ENCODE results near the gene MRFAP1.

Gene MRFAP1

DNA sequence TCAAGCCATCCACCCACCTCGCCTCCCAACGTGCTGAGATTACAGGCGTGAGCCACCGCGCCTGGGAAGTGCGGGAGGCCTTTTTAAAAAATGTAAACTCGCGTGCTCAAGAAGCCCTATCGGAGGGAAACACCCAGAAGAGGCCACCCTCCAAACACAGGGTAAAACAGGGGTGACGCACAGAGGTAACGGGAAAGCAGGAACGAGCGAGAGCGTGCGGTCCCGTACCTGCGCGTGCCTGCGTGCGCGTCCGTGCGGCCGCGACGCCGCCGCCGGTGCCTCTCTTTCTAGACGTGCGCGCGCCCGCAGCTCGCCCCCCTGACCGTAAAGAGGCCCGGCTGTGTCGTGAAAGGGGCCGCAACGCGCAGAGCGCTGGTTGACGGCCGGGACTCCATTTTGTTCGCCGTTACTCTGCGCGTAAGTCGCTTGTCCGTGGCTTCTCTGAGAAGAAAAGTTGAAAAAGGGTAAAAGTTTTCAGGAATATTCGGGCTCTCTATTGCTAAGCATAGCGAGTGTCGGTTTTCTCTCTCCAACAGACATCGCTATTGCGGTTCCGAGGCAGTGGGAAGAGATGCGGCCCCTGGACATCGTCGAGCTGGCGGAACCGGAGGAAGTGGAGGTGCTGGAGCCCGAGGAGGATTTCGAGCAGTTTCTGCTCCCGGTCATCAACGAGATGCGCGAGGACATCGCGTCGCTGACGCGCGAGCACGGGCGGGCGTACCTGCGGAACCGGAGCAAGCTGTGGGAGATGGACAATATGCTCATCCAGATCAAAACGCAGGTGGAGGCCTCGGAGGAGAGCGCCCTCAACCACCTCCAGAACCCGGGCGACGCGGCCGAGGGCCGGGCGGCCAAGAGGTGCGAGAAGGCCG is at the start of gene MRFAP1:
Gene MRFAP1, plus strand, starts transcription at position 394 of the 872 bp plus-strand sequence. Its CDS starts 178 bp downstream, at position 572.
- DNase-seq (ENCODE audit: low read depth), result peak; percentile 74

- no peak for DNase-seq (ENCODE audit: low read depth)
Measured at GRCh38 chr4:6591313-6591712, 49.2 kb upstream of the MRFAP1 start.

DNA sequence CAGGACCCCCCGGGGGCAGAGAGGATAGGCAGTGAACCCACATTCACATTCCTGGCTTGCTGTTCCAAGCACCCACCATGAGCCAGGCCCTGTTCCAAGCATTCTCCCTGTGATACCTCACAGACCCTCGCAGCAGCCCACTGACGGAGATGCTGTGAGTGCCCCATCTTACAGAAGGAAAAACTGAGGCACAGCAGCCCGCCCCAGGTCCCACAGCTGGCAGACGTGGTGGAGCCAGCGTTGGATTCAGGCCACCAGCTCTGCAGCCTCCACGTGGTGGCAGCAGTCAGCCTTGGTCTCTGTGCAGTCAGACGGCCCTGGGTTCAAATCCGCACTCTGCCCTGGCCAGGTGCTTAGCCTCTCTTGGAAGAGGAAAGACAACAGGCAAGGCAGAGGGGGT is 48.7 kb upstream of the MRFAP1 start:
- DNase-seq (ENCODE audit: low read depth), result no peak

DNA sequence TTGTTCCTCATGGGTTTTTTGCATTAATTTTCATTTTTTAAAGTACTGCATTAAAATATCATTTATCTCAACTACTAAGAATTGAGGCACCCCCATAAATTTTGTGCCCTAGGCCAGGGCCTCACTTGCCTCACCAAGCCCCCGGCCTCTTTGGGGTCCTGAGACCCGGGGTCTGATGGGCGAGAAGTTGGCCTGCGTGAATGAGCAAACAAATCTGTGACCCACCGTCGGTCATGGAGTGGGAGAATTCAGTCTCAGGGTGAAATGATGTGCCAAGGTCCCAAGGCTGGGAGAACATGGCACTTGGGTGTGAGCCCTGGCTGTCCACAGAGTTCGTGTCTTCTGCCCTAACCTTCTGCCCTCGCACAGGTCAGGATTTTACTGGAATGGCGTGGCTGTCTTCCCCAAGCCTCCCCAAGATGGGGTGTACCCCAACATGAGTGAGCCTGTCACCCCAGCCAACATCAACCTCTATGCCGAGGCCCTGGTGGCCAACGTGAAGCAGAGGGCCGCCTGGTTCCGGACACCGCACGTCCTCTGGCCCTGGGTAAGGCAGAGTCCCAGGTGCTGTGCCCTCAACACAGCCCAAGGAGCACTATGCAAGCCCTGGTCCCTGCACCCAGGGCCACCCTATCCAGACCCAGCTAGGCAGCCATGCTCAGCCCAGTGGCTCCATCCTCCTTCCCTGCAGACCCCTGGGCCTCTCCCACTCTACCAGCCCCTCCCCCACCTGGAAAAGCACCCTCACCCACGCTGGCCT is 47.5 kb upstream of the MRFAP1 start:
- DNase-seq (ENCODE audit: low read depth), result no peak

- DNase-seq (ENCODE audit: low read depth), result no peak
Measured at GRCh38 chr4:6594341-6594740, 46.1 kb upstream of the MRFAP1 start.

DNA sequence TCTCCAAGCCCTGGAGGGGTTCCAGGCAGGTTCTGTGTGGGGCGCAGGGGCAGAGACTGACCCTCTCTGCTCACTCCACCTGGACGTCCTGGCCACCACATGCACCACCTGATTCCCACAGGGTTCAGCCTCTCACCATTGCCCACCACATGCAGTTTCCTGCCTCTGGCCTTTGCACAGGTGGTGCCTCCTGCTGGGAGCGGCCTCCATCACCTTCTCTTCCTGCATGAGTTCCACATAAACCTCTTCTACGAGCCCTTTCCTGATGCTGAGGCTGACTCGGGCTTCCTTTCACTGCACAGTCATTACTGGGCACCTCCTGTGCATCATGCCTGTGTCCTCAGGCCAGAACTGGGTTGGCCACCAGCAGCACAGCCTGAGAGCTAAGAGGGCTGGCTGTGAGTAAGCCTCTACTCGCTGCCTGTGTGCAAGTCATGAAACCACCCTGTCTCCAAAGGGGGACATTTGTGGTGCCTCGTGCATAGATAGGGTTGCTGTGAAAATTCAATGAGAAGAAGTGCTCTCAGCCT is 45.6 kb upstream of the MRFAP1 start:
- no peak for DNase-seq (ENCODE audit: low read depth)

GRCh38 chr4:6595897-6596537 is 44.5 kb upstream of the MRFAP1 start:
- DNase-seq (ENCODE audit: low read depth), result no peak

GRCh38 chr4:6596948-6597347 is 43.5 kb upstream of the MRFAP1 start:
- DNase-seq (ENCODE audit: low read depth), result no peak

- DNase-seq (ENCODE audit: low read depth), result no peak
Measured at GRCh38 chr4:6598127-6598526, 42.4 kb upstream of the MRFAP1 start.

GRCh38 chr4:6598641-6599040 is 41.8 kb upstream of the MRFAP1 start:
- DNase-seq (ENCODE audit: low read depth), result no peak

DNA sequence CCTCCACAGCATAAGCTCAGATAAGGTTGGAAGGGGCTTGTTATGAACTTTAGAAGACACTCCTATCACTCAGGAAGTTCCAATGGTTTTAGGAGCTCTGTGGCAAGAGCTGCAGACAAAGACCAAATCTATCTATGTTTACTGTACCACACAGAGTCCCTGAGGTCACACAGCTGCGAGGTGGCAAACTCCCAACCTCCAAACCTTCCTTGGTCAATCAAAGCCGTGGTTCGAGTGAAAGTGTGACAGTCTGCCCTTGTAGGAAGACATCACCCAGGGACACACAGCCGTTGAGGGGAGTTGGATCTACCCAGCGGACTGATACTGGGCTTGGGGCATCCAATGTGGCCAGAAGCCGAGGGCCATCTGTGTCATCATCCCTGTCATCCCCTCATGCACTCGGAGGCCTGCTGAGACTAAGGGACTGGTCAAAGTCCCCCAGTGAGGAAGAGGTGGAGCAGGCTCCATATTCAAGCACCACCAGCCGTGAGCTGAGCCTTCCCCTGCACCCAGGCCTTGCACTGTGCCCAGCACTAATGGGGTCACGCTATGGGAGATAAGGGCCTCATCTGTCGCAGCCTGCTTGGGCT is 38.7 kb upstream of the MRFAP1 start:
- no peak for DNase-seq (ENCODE audit: low read depth)

- DNase-seq (ENCODE audit: low read depth), result no peak
Measured at GRCh38 chr4:6602289-6602688, 38.2 kb upstream of the MRFAP1 start.

DNA sequence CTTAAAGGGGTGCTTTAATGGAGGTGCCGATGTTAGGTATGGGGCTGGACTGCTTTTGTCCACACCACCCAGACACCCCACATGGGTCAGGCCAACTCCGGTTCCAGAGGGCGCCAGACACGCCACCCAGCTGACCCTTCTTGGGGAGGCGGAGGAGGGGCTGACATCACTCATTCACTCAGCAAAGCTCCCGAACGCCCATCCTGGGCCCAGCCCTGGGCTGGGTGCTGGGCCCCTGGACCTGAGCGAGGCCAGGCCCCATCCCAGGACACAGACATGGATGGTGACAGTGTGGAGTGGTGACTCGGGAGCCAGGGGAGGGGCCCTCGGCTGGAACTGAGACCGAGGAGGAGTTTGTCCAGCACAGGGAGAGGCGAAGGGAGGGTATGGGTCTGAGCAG is 37.4 kb upstream of the MRFAP1 start:
- DNase-seq (ENCODE audit: low read depth), result no peak

DNA sequence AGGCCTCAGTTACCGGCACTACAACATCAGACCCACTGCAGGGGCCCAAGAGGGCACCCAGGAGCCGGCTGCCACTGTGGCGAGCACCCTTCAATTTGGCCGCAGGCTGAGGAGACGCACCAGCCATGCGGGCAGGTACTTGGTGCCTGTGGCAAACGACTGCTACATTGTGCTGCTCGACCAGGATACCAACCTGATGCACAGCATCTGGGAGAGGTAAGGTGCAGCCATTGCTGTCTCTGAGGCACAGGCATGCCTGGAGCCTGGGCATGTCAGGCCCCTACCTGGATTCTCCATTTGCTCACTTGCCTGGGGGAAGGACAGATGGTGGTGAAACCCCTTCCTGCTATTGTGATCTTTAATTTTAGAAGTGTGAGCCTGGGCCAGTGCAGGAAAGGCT is 35.4 kb upstream of the MRFAP1 start:
- DNase-seq (ENCODE audit: low read depth), result no peak

DNA sequence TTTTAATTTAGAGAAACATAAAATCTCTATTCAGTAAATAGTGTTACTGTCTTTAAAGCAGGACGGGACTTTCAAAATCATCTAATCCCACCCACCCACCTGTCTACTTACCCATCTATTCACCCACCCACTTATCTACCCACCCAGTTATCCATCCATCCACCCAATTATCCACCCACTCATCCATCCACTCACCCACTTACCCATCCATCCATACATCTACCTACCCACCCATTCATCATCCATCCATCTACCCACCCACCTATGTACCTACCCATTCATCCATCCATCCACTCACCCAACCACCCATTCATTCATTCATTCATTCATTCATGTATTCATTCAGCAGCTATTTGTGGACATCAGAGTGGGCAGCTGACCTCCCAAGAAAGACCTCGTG is 34.9 kb upstream of the MRFAP1 start:
- DNase-seq (ENCODE audit: low read depth), result no peak

- DNase-seq (ENCODE audit: low read depth), result no peak
Measured at GRCh38 chr4:6606465-6607235, 33.8 kb upstream of the MRFAP1 start.

DNA sequence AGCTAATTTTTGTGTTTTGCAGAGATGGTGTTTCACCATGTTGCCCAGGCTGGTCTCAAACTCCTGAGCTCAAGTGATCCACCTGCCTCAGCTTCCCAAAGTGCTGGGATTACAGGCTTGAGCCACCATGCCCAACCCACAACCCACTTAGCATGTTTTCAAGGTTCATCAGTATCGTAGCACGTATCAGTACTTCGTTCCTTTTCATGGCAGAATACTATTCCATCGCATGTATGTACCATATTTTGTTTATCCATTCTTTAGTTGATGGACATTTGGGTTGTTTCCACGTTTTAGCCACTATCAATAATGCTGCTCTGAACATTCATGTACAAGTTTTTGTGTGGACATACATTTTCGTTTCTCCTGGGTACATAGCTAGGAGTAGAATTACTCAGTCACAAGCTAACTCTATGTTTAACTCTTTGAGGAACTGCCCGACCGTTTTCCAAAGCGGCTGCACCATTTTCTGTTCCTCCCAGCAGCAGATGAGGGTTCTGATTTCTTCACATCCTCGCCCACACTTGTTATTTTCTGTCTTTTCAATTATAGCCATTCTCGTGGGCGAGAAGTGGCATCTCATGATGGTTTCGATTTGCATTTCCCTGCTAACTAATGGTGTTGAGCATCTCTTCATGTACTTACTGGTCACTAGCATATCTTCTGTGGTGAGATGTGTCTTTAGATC is 33.0 kb upstream of the MRFAP1 start:
- DNase-seq (ENCODE audit: low read depth), result no peak

GRCh38 chr4:6608758-6609414 is 31.6 kb upstream of the MRFAP1 start:
- no peak for DNase-seq (ENCODE audit: low read depth)

- no peak for DNase-seq (ENCODE audit: low read depth)
Measured at GRCh38 chr4:6609415-6610079, 30.9 kb upstream of the MRFAP1 start.
